ACHN (cell line): Measurements from ENCODE around the gene BAX.
A peak's percentile ranks its signal among the peaks of the same experiment; 100 is the strongest.

Source experiments
- DNase-seq: peaks from one replicate; pipeline ENCODE4 v3.0.0-alpha.2; 2015
- in situ Hi-C: cut with HindIII; loops from 2 replicates; pipeline ENCODE4 v1.10.0; 2017; ENCODE audit warnings: low sequenced_read_pairs, low pct_ligation_motif_present, low pct_unique_long_range_greater_than_20kb

The BAX gene

GRCh38 chr19:48969276-48970138 is 14.8 kb downstream of the BAX start:
- peak; percentile 39 for DNase-seq
- in situ Hi-C loops, result no loop called here

- in situ Hi-C loops, result no loop called here
These were observed 15.6 kb downstream of the BAX start for GRCh38 chr19:48970139-48970766.

GRCh38 chr19:48970923-48971395 is 16.3 kb downstream of the BAX start:
- DNase-seq, result peak; percentile 73
- in situ Hi-C loops, result no loop called here

More at GRCh38 chr19:48970139-48970766, 15.6 kb downstream of the BAX start:
- no peak for DNase-seq

- in situ Hi-C loops, result no loop called here
- DNase-seq, result no peak
These were observed 21.5 kb downstream of the BAX start for GRCh38 chr19:48975947-48976847.

GRCh38 chr19:48977061-48977460 is 22.4 kb downstream of the BAX start:
- in situ Hi-C loops, result no loop called here
- no peak for DNase-seq

- in situ Hi-C loops, result no loop called here
- no peak for DNase-seq
These were observed 27.6 kb downstream of the BAX start for GRCh38 chr19:48982280-48982679.

GRCh38 chr19:48985711-48986110 is 31.0 kb downstream of the BAX start:
- in situ Hi-C loops, result no loop called here

GRCh38 chr19:48986211-48986610 is 31.5 kb downstream of the BAX start:
- DNase-seq, result no peak
- in situ Hi-C loops, result no loop called here

More at GRCh38 chr19:48985711-48986110, 31.0 kb downstream of the BAX start:
- no peak for DNase-seq

GRCh38 chr19:48987323-48987722 is 32.6 kb downstream of the BAX start:
- no peak for DNase-seq

GRCh38 chr19:48988286-48988685 is 33.6 kb downstream of the BAX start:
- DNase-seq, result no peak
- in situ Hi-C loops, result no loop called here

More at GRCh38 chr19:48987323-48987722, 32.6 kb downstream of the BAX start:
- in situ Hi-C loops, result no loop called here

GRCh38 chr19:48988860-48989259 is 34.2 kb downstream of the BAX start:
- in situ Hi-C loops, result no loop called here
- DNase-seq, result no peak

GRCh38 chr19:48989701-48990291 is 35.1 kb downstream of the BAX start:
- DNase-seq, result no peak
- in situ Hi-C loops, result no loop called here

GRCh38 chr19:48990400-48990799 is 35.7 kb downstream of the BAX start:
- DNase-seq, result no peak
- in situ Hi-C loops, result no loop called here

GRCh38 chr19:48991011-48991609 is 36.4 kb downstream of the BAX start:
- DNase-seq, result no peak
- in situ Hi-C loops, result no loop called here

GRCh38 chr19:48991873-48992580 is 37.4 kb downstream of the BAX start:
- in situ Hi-C loops, result no loop called here
- peak; percentile 65 for DNase-seq

GRCh38 chr19:48992581-48993174 is 38.0 kb downstream of the BAX start:
- in situ Hi-C loops, result no loop called here
- peak; percentile 14 for DNase-seq
